ENCODE measurements around the gene EHBP1.

The EHBP1 gene

GRCh38 chr2:62705007-62705829 lies at the start of gene EHBP1:
Gene EHBP1, plus strand, starts transcription at chr2:62705713. Its CDS starts 1,479 bp downstream, at chr2:62707192.
- peak; percentile 94 to 97 for DNase-seq (ENCODE audit: low read depth in 2 of 2)

GRCh38 chr2:62657783-62658182 lies 47.7 kb upstream of the EHBP1 start:
- no peak for DNase-seq (ENCODE audit: low read depth in 2 of 2)

GRCh38 chr2:62658891-62659290 lies 46.6 kb upstream of the EHBP1 start:
- DNase-seq (ENCODE audit: low read depth in 2 of 2) = no peak

- no peak for DNase-seq (ENCODE audit: low read depth in 2 of 2)
Observed at GRCh38 chr2:62660087-62660486, 45.4 kb upstream of the EHBP1 start.

- no peak for DNase-seq (ENCODE audit: low read depth in 2 of 2)
Observed at GRCh38 chr2:62660582-62661262, 44.8 kb upstream of the EHBP1 start.

- DNase-seq (ENCODE audit: low read depth in 2 of 2) = no peak
Observed at GRCh38 chr2:62661263-62661635, 44.3 kb upstream of the EHBP1 start.

- DNase-seq (ENCODE audit: low read depth in 2 of 2) = no peak
Observed at GRCh38 chr2:62662131-62662530, 43.4 kb upstream of the EHBP1 start.

GRCh38 chr2:62662554-62662953 lies 43.0 kb upstream of the EHBP1 start:
- no peak for DNase-seq (ENCODE audit: low read depth in 2 of 2)

- DNase-seq (ENCODE audit: low read depth in 2 of 2) = no peak
Observed at GRCh38 chr2:62663411-62663810, 42.1 kb upstream of the EHBP1 start.

- DNase-seq (ENCODE audit: low read depth in 2 of 2) = no peak
Observed at GRCh38 chr2:62663920-62664795, 41.4 kb upstream of the EHBP1 start.

GRCh38 chr2:62665446-62665845 lies 40.1 kb upstream of the EHBP1 start:
- no peak for DNase-seq (ENCODE audit: low read depth in 2 of 2)

GRCh38 chr2:62669180-62669579 lies 36.3 kb upstream of the EHBP1 start:
- no peak for DNase-seq (ENCODE audit: low read depth in 2 of 2)

GRCh38 chr2:62672601-62673000 lies 32.9 kb upstream of the EHBP1 start:
- DNase-seq (ENCODE audit: low read depth in 2 of 2) = no peak

- DNase-seq (ENCODE audit: low read depth in 2 of 2) = no peak
Observed at GRCh38 chr2:62675062-62675461, 30.5 kb upstream of the EHBP1 start.

GRCh38 chr2:62685256-62685655 lies 20.3 kb upstream of the EHBP1 start:
- no peak for DNase-seq (ENCODE audit: low read depth in 2 of 2)

GRCh38 chr2:62686012-62686685 lies 19.4 kb upstream of the EHBP1 start:
- DNase-seq (ENCODE audit: low read depth in 2 of 2) = no peak

GRCh38 chr2:62687636-62688035 lies 17.9 kb upstream of the EHBP1 start:
- no peak for DNase-seq (ENCODE audit: low read depth in 2 of 2)

- DNase-seq (ENCODE audit: low read depth in 2 of 2) = no peak
Observed at GRCh38 chr2:62688771-62689170, 16.7 kb upstream of the EHBP1 start.

GRCh38 chr2:62691186-62691585 lies 14.3 kb upstream of the EHBP1 start:
- DNase-seq (ENCODE audit: low read depth in 2 of 2) = no peak

- no peak for DNase-seq (ENCODE audit: low read depth in 2 of 2)
Observed at GRCh38 chr2:62692225-62692624, 13.3 kb upstream of the EHBP1 start.

- DNase-seq (ENCODE audit: low read depth in 2 of 2) = no peak
Observed at GRCh38 chr2:62698653-62699052, 6.9 kb upstream of the EHBP1 start.

GRCh38 chr2:62704654-62705006 lies 883 bp upstream of the EHBP1 start:
- no peak for DNase-seq (ENCODE audit: low read depth in 2 of 2)

Measured in stimulated activated CD8-positive, alpha-beta memory T cell treated with anti-CD3 and anti-CD28 coated beads, Interleukin-15, amount 100 ng/mL, for 4 hours (primary cell).